Measurements from ENCODE around the gene PKD2L1.
"Not testable (repeated sequence)": the region's sequence is repeated elsewhere in the genome, so short reads cannot be mapped to it uniquely, and the experiment has no call there.

PKD2L1 gene

DNA sequence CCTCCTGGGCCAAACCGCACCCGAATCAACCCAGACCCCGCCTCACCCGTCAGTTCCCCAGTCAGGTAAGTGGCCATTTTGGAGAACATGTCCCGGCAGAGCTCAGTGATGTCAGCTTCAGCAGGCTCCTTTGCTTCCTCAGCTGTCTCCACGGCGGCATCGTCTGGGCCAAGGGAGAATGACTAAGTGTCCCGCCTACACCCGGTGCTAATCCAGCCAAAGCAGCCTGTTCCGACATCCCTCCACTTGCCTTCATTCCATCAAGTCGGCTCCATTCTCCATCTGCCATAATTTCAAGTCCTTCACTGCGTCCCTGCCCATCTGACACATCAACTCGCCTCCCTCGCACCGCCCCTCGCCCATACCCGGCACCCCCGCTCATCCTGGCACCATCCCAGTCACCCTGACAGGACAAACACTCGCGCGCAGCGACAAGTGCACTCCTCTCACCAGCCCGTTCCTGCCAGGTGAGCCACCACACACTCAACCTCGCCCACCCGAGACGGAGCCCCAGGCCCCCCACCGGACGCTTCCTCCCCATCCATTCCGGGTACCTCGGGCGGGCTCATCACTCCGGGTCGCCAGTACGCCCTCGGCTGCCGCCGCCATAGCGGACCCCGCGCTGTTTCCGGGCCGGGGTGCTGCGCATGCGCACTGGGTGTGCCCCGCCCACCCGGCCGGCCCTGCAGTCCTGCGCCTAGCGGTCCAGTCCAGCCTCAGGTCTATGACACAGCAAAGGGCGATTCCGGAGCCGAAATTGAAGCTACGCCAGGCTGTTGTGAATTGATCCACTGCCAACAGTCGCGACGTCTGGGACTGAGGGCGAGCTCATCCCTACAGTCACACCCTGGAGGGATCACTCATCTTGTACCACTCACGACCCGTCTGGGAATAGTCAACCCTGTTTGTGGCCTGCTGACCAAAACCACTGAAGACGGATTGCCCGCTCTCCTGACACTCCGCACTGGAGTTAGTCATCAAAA is 43.7 kb downstream of the PKD2L1 start, which contains the start of gene BLOC1S2:
Gene BLOC1S2 (minus strand): TSS at position 630 of the 983 bp plus-strand sequence. CDS start 21 bp downstream, at position 609.
- peaks cover 29 to 34% of the 10 kb centered on the region in 2 experiments for H3K4me1 ChIP-seq (ENCODE audit: control insufficient read depth in 1 of 2, insufficient read depth in 1 of 2, low read depth in 1 of 2, low read length in 1 of 2)

DNA sequence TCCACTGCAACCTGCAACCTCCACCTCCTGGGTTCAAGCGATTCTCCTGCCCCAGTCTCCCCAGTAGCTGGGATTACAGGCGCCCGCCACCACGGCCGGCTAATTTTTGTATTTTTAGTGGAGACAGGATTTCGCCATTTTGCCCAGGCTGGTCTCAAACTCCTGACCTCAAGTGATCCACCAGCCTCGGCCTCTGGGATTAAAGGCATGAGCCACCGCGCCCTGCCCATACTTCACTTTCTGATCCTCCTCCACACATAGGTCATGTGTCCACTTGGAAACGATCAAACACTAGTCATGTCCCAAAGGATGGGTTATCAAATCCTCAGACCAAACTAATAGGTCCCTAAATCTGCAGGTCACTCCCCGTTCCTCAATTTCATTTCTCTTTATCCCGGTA is 44.7 kb downstream of the PKD2L1 start:
- Histone ChIP-seq H3K27ac (peak overlapping the region; percentile 96), H3K36me3 (peaks cover 28% of the 10 kb centered on the region), H3K4me1 (ENCODE audit: control insufficient read depth in 1 of 2, insufficient read depth in 1 of 2, low read depth in 1 of 2, low read length in 1 of 2) (peaks cover 20 to 24% of the 10 kb centered on the region in 2 experiments), H3K4me3 (ENCODE audit: low read depth in 1 of 2, low read length in 1 of 2) (peak overlapping the region; percentile 74 to 94)
- not testable (repeated sequence) for H3K27me3 ChIP-seq, H3K9me3 ChIP-seq

More for the DNA sequence above, 43.7 kb downstream of the PKD2L1 start, which contains the start of gene BLOC1S2:
- TF ChIP-seq, protein P1, sequence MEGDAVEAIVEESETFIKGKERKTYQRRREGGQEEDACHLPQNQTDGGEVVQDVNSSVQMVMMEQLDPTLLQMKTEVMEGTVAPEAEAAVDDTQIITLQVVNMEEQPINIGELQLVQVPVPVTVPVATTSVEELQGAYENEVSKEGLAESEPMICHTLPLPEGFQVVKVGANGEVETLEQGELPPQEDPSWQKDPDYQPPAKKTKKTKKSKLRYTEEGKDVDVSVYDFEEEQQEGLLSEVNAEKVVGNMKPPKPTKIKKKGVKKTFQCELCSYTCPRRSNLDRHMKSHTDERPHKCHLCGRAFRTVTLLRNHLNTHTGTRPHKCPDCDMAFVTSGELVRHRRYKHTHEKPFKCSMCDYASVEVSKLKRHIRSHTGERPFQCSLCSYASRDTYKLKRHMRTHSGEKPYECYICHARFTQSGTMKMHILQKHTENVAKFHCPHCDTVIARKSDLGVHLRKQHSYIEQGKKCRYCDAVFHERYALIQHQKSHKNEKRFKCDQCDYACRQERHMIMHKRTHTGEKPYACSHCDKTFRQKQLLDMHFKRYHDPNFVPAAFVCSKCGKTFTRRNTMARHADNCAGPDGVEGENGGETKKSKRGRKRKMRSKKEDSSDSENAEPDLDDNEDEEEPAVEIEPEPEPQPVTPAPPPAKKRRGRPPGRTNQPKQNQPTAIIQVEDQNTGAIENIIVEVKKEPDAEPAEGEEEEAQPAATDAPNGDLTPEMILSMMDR (IDR thresholded peaks at IDR 0.05): peak; percentile 75
- Histone ChIP-seq H3K27me3 (no peaks in the 10 kb centered on the region), H3K36me3 (peaks cover 18% of the 10 kb centered on the region), H3K4me3 (ENCODE audit: low read depth in 1 of 2, low read length in 1 of 2) (peak within 1 kb of the TSS; percentile 74 to 94), H3K9me3 (no peaks in the 10 kb centered on the region), H3K27ac (peak within 1 kb of the TSS; percentile 96)

DNA sequence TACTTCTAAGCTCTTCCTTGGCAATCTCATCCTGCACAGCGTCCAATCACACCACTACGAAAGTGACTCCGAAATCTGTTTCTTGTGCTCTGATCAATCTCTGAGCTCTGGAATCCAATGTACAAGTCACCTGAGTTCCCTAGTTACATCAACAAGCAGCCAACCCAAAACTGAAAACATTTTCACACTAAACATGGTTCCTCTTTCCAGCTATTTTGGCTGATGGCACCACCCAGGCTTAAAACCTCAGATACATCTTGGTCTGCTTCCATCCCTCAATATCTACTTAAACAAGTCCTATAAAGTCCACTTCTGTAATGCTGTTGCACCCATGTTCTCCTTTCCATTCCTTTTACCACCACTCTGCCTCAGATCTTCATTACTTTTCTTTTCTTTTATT is 47.1 kb downstream of the PKD2L1 start:
- H3K4me1 ChIP-seq (ENCODE audit: control insufficient read depth in 1 of 2, insufficient read depth in 1 of 2, low read depth in 1 of 2, low read length in 1 of 2): peaks cover 20 to 24% of the 10 kb centered on the region in 2 experiments
- no peaks in the 10 kb centered on the region for H3K27me3 ChIP-seq
- TF ChIP-seq, protein P1 (IDR thresholded peaks at IDR 0.05): no peak
- H3K27ac ChIP-seq: no peak overlapping the region
- no peaks in the 10 kb centered on the region for H3K9me3 ChIP-seq
- H3K4me3 ChIP-seq (ENCODE audit: low read depth in 1 of 2, low read length in 1 of 2): no peak overlapping the region
- H3K36me3 ChIP-seq: peaks cover 48% of the 10 kb centered on the region

DNA sequence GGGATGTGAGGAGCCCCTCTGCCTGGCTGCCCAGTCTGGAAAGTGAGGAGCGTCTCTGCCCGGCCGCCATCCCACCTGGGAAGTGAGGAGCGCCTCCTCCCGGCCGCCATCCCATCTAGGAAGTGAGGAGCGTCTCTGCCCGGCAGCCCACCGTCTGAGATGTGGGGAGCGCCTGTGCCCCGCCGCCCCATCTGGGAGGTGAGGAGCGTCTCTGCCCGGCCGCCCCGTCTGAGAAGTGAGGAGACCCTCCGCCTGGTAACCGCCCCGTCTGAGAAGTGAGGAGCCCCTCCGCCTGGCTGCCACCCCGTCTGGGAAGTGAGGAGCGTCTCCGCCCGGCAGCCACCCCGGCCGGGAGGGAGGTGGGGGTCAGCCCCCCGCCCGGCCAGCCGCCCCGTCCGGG is 53.1 kb downstream of the PKD2L1 start:
- H3K27ac ChIP-seq; H3K9me3 ChIP-seq; H3K4me1 ChIP-seq (ENCODE audit: control insufficient read depth in 1 of 2, insufficient read depth in 1 of 2, low read depth in 1 of 2, low read length in 1 of 2); H3K27me3 ChIP-seq; H3K4me3 ChIP-seq (ENCODE audit: low read depth in 1 of 2, low read length in 1 of 2): not testable (repeated sequence)
- peaks cover 76% of the 10 kb centered on the region for H3K36me3 ChIP-seq

DNA sequence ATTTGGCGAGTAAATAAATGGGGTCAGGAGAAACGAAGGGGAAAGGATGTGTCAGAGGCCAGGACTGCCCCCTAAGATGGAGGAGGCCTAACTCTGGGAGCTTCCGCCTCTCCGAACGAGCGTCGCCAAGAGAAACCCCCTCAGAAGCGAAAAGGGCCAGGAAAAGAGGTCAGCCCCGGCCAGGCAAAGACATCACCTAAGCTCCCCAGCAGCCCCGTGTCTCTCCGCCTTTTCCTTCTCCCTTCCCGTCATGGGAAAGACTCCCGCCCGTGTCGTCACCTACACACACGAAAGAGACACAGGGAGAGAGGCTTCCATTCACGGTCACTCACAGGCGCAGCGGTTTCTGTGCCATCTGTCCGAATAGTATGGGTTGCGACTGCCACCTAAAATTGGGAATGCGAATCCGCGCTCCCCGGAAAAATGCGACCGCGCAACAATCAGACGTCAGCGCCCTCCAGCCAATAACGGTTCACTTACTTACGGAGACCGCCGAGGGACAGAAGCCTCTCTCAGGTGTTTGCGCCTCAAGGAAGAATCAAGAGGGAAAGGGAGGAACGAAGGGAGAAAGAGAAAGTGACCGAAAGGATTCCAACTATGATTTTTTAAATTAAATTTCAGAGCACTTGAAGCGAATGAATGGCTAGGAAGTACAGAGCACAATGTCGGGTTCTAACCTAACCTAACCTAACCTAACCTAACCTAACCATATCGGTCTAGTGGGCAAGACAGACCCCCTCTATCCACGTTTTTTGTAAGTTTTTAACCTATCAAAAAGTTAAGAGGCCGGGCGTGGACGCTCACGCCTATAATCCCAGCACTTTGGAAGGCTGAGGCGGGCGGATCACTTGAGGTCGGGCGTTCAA is 62.6 kb downstream of the PKD2L1 start, which contains the start of gene CWF19L1:
Gene CWF19L1 (minus strand): TSS at position 400 of the 866 bp plus-strand sequence. CDS start 45 bp downstream, at position 355.
- no peaks in the 10 kb centered on the region for H3K27me3 ChIP-seq
- TF ChIP-seq, protein P1 (IDR thresholded peaks at IDR 0.05): no peak
- H3K27ac ChIP-seq: peak within 1 kb of the TSS; percentile 90
- no peaks in the 10 kb centered on the region for H3K36me3 ChIP-seq
- H3K9me3 ChIP-seq: no peaks in the 10 kb centered on the region
- H3K4me3 ChIP-seq (ENCODE audit: low read depth in 1 of 2, low read length in 1 of 2): peak within 1 kb of the TSS; percentile 86 to 100
- peaks cover 22% of the 10 kb centered on the region in 2 experiments for H3K4me1 ChIP-seq (ENCODE audit: control insufficient read depth in 1 of 2, insufficient read depth in 1 of 2, low read depth in 1 of 2, low read length in 1 of 2)

DNA sequence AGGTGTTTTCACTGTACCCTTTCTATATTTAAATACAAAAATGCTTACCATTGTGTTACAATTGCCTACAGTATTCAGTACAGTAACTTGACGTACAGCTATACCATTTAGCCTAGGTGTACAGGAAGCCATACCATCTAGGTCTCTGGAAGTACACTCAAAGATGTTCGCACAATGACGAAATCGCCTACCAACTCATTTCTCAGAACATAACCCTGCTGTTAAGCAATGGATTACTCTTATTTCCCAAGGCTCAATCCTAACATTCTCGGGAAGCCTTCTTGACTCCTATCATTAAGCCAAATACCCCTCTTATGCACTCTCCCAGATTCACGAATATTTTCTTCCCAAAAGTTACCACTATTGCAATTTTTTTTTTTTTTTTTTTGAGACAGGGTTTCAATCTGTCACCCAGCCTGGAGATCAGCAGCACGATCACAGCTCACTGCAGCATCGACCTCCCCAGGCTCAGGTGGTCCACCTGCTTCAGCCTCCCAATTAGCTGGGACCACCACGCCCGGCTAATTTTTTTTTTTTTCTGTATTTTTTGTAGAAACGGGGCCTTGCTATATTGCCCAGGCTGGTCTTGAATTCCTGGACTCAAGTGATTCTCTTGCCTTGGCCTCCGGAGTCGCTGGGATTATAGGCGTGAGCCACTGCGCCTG is 64.1 kb downstream of the PKD2L1 start:
- TF ChIP-seq, protein P1 (IDR thresholded peaks at IDR 0.05): no peak
- Histone ChIP-seq H3K4me3 (ENCODE audit: low read depth in 1 of 2, low read length in 1 of 2) (peak overlapping the region; percentile 86 to 100), H3K27me3 (no peaks in the 10 kb centered on the region), H3K4me1 (ENCODE audit: control insufficient read depth in 1 of 2, insufficient read depth in 1 of 2, low read depth in 1 of 2, low read length in 1 of 2) (peaks cover 22% of the 10 kb centered on the region in 2 experiments), H3K9me3 (no peaks in the 10 kb centered on the region), H3K27ac (peak overlapping the region; percentile 90), H3K36me3 (peaks cover under 1% of the 10 kb centered on the region)

Measured in neutrophil (primary cell).